HL-60 (cell line): ENCODE results near the gene VARS1.
A peak's percentile ranks its signal among the peaks of the same experiment; 100 is the strongest.

Source experiments
- DNase-seq, 2 experiments: peaks; one replicate each; pipeline ENCODE4 v3.0.0-alpha.2; 2010 to 2020; ENCODE audit warnings: low read depth in 1 of 2, low spot score in 1 of 2
- H3K27ac ChIP-seq: fragments of 250-450 bp; sonication (Bioruptor Pico); replicated peaks from 2 replicates; pipeline ENCODE4 v1.5.1; 2020; ENCODE audit warnings: mild to moderate bottlenecking, moderate library complexity
- H3K27me3 ChIP-seq: fragments of 250-450 bp; sonication (Bioruptor Pico); 2 replicates; pipeline ENCODE4 v1.5.1; 2021; ENCODE audit warnings: mild to moderate bottlenecking, moderate library complexity; ENCODE audit not compliant: insufficient read depth, poor library complexity, severe bottlenecking
- H3K4me3 ChIP-seq: replicated peaks from 2 replicates; pipeline ENCODE4 v1.5.1; 2011; ENCODE audit warnings: mild to moderate bottlenecking, control low read depth, low read length; ENCODE audit not compliant: insufficient read depth
- GABPA ChIP-seq: IDR thresholded peaks from 2 replicates; pipeline ENCODE4 v1.6.1; 2012; ENCODE audit warnings: low read depth
- POLR2AphosphoS5 ChIP-seq: IDR thresholded peaks from 2 replicates; pipeline ENCODE4 v1.6.1; 2012; ENCODE audit warnings: low read depth
- REST ChIP-seq: IDR thresholded peaks from 2 replicates; pipeline ENCODE4 v1.6.1; 2012; ENCODE audit warnings: low read depth; ENCODE audit not compliant: insufficient replicate concordance
- SPI1 ChIP-seq: IDR thresholded peaks from 2 replicates; pipeline ENCODE4 v1.6.1; 2012; ENCODE audit warnings: low read depth, mild to moderate bottlenecking, borderline replicate concordance
- TF ChIP-seq, protein P1 (sequence below): IDR thresholded peaks from one replicate; pipeline ENCODE4 v1.5.1; 2011; ENCODE audit warnings: low read length, control low read depth, inconsistent platforms; ENCODE audit not compliant: insufficient read depth

The VARS1 gene

DNA sequence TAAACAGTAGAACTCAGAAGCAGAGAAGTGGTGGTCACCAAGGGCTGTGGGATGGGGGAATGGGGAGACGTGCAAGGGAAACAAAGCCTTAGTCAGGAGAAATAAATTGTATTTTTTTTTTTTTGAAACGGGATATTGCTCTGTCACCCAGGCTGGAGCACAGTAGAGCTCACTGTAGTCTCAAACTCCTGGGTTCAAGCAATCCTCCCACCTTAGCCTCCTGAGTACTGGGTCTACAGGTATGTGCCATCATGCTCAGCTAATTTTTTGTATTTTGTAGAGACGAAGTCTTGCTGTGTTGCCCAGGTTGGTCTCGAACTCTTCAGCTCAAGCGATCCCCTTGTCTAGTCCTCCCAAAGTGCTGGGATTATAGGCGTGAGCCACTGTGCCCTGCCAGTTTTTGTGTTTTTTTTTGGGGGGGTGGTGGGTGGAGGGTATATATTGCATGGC lies 35.4 kb upstream of the VARS1 start:
- Histone ChIP-seq H3K4me3 (peak overlapping the region; percentile 72), H3K27me3 (no peaks in the 10 kb centered on the region), H3K27ac (peak overlapping the region; percentile 60)
- TF ChIP-seq SPI1 (no peak), POLR2AphosphoS5 (no peak), REST (no peak), GABPA (no peak)
- TF ChIP-seq, protein P1, sequence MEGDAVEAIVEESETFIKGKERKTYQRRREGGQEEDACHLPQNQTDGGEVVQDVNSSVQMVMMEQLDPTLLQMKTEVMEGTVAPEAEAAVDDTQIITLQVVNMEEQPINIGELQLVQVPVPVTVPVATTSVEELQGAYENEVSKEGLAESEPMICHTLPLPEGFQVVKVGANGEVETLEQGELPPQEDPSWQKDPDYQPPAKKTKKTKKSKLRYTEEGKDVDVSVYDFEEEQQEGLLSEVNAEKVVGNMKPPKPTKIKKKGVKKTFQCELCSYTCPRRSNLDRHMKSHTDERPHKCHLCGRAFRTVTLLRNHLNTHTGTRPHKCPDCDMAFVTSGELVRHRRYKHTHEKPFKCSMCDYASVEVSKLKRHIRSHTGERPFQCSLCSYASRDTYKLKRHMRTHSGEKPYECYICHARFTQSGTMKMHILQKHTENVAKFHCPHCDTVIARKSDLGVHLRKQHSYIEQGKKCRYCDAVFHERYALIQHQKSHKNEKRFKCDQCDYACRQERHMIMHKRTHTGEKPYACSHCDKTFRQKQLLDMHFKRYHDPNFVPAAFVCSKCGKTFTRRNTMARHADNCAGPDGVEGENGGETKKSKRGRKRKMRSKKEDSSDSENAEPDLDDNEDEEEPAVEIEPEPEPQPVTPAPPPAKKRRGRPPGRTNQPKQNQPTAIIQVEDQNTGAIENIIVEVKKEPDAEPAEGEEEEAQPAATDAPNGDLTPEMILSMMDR: no peak
- DNase-seq: no peak

DNA sequence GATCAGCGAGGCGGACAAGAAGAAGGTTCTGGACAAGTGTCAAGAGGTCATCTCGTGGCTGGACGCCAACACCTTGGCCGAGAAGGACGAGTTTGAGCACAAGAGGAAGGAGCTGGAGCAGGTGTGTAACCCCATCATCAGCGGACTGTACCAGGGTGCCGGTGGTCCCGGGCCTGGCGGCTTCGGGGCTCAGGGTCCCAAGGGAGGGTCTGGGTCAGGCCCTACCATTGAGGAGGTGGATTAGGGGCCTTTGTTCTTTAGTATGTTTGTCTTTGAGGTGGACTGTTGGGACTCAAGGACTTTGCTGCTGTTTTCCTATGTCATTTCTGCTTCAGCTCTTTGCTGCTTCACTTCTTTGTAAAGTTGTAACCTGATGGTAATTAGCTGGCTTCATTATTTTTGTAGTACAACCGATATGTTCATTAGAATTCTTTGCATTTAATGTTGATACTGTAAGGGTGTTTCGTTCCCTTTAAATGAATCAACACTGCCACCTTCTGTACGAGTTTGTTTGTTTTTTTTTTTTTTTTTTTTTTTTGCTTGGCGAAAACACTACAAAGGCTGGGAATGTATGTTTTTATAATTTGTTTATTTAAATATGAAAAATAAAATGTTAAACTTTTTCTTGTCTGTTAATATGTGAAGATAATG lies 34.2 kb upstream of the VARS1 start:
- DNase-seq: no peak
- H3K27me3 ChIP-seq: no peaks in the 10 kb centered on the region
- TF ChIP-seq GABPA (no peak), SPI1 (no peak), REST (no peak)
- TF ChIP-seq, protein P1: no peak
- H3K4me3 ChIP-seq: peak overlapping the region; percentile 72
- peak overlapping the region; percentile 60 for H3K27ac ChIP-seq

DNA sequence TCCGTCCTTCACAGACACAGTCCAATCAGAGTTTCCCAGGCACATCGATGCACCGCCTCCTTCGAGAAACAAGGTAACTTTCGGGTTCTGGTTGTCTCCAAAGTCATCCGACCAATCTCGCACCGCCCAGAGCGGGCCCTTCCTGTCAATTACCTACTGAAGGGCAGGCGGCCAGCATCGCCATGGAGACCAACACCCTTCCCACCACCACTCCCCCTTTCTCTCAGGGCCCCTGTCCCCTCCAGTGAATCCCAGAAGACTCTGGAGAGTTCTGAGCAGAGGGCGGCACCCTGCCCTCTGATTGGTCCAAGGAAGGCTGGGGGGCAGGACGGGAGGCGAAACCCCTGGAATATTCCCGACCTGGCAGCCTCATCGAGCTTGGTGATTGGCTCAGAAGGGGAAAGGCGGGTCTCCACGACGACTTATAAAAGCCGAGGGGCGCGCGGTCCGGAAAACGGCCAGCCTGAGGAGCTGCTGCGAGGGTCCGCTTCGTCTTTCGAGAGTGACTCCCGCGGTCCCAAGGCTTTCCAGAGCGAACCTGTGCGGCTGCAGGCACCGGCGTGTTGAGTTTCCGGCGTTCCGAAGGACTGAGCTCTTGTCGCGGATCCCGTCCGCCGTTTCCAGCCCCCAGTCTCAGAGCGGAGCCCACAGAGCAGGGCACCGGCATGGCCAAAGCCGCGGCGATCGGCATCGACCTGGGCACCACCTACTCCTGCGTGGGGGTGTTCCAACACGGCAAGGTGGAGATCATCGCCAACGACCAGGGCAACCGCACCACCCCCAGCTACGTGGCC lies 31.9 kb upstream of the VARS1 start, which contains the start of gene HSPA1B:
Gene HSPA1B (plus strand): TSS at position 453 of the 794 bp plus-strand sequence. CDS start 213 bp downstream, at position 666.
- peak; percentile 98 to 99 for DNase-seq
- Histone ChIP-seq H3K27ac (peak within 1 kb of the TSS; percentile 87), H3K4me3 (peak within 1 kb of the TSS; percentile 71), H3K27me3 (no peaks in the 10 kb centered on the region)
- TF ChIP-seq REST (peak; percentile 22), SPI1 (no peak), POLR2AphosphoS5 (peak; percentile 92)
